ENCODE results near the gene BMX.

The BMX gene

GRCh38 chrX:15504661-15505060 lies 4.1 kb downstream of the BMX start:
- no peak overlapping the region for H3K4me3 ChIP-seq (replicated peaks; ENCODE audit: low read depth, low read length)
- DNase-seq (ENCODE audit: low read depth), result no peak
- TF ChIP-seq CTCF (IDR thresholded peaks at IDR 0.05; ENCODE audit: low read length, missing control alignments), result no peak

GRCh38 chrX:15505101-15505500 lies 4.5 kb downstream of the BMX start:
- no peak for DNase-seq (ENCODE audit: low read depth)
- TF ChIP-seq CTCF (IDR thresholded peaks at IDR 0.05; ENCODE audit: low read length, missing control alignments), result no peak
- H3K4me3 ChIP-seq (replicated peaks; ENCODE audit: low read depth, low read length), result no peak overlapping the region

- DNase-seq (ENCODE audit: low read depth), result no peak
- H3K4me3 ChIP-seq (replicated peaks; ENCODE audit: low read depth, low read length), result no peak overlapping the region
- no peak for TF ChIP-seq CTCF (IDR thresholded peaks at IDR 0.05; ENCODE audit: low read length, missing control alignments)
These were observed 6.4 kb downstream of the BMX start for GRCh38 chrX:15507005-15507404.

- no peak for DNase-seq (ENCODE audit: low read depth)
- no peak for TF ChIP-seq CTCF (IDR thresholded peaks at IDR 0.05; ENCODE audit: low read length, missing control alignments)
- no peak overlapping the region for H3K4me3 ChIP-seq (replicated peaks; ENCODE audit: low read depth, low read length)
These were observed 9.2 kb downstream of the BMX start for GRCh38 chrX:15509845-15510244.

- H3K4me3 ChIP-seq (replicated peaks; ENCODE audit: low read depth, low read length), result no peak overlapping the region
- TF ChIP-seq CTCF (IDR thresholded peaks at IDR 0.05; ENCODE audit: low read length, missing control alignments), result no peak
- DNase-seq (ENCODE audit: low read depth), result peak; percentile 36
These were observed 11.0 kb downstream of the BMX start for GRCh38 chrX:15511563-15511962.

- no peak for TF ChIP-seq CTCF (IDR thresholded peaks at IDR 0.05; ENCODE audit: low read length, missing control alignments)
- DNase-seq (ENCODE audit: low read depth), result peak; percentile 34
- H3K4me3 ChIP-seq (replicated peaks; ENCODE audit: low read depth, low read length), result no peak overlapping the region
These were observed 11.9 kb downstream of the BMX start for GRCh38 chrX:15512401-15512965.

- H3K4me3 ChIP-seq (replicated peaks; ENCODE audit: low read depth, low read length), result no peak overlapping the region
- TF ChIP-seq CTCF (IDR thresholded peaks at IDR 0.05; ENCODE audit: low read length, missing control alignments), result no peak
- DNase-seq (ENCODE audit: low read depth), result no peak
These were observed 13.7 kb downstream of the BMX start for GRCh38 chrX:15514279-15514678.

All from fibroblast of pulmonary artery (primary cell).